GM19240 (cell line): ENCODE results near the gene DDX43.
A peak's percentile ranks its signal among the peaks of the same experiment; 100 is the strongest.
"Not testable (repeated sequence)": the region's sequence is repeated elsewhere in the genome, so short reads cannot be mapped to it uniquely, and the experiment has no call there.

Source experiments
- DNase-seq: peaks from one replicate; pipeline ENCODE4 v3.0.0; 2011; ENCODE audit warnings: low spot score; ENCODE audit not compliant: insufficient read length

Gene DDX43

GRCh38 chr6:73388800-73389512 is 5.7 kb upstream of the DDX43 start:
- DNase-seq: peak; percentile 60

GRCh38 chr6:73389854-73390253 is 4.8 kb upstream of the DDX43 start:
- DNase-seq: no peak

GRCh38 chr6:73391675-73392074 is 3.0 kb upstream of the DDX43 start:
- no peak for DNase-seq

- DNase-seq: not testable (repeated sequence)
Measured at GRCh38 chr6:73392188-73392587, 2.4 kb upstream of the DDX43 start.

GRCh38 chr6:73393278-73393677 is 1.4 kb upstream of the DDX43 start:
- no peak for DNase-seq

GRCh38 chr6:73395875-73396274 is 1.2 kb downstream of the DDX43 start:
- DNase-seq: no peak

GRCh38 chr6:73400656-73401055 is 6.0 kb downstream of the DDX43 start:
- no peak for DNase-seq

GRCh38 chr6:73409395-73409794 is 14.8 kb downstream of the DDX43 start:
- DNase-seq: no peak

- no peak for DNase-seq
Measured at GRCh38 chr6:73413102-73413501, 18.5 kb downstream of the DDX43 start.

- DNase-seq: no peak
Measured at GRCh38 chr6:73418081-73418741, 23.6 kb downstream of the DDX43 start.

GRCh38 chr6:73421534-73421933 is 26.9 kb downstream of the DDX43 start:
- no peak for DNase-seq

- DNase-seq: no peak
Measured at GRCh38 chr6:73435236-73435635, 40.6 kb downstream of the DDX43 start.

GRCh38 chr6:73443555-73443954 is 48.9 kb downstream of the DDX43 start:
- DNase-seq: no peak

GRCh38 chr6:73451223-73452106 is 56.8 kb downstream of the DDX43 start:
- no peak for DNase-seq

- DNase-seq: no peak
Measured at GRCh38 chr6:73452107-73452461, 57.5 kb downstream of the DDX43 start, which contains the start of gene CGAS. CGAS (minus strand) TSS chr6:73452297; CDS start chr6:73452181, 116 bp downstream.

GRCh38 chr6:73455865-73456629 is 61.4 kb downstream of the DDX43 start:
- DNase-seq: no peak

GRCh38 chr6:73459474-73459873 is 64.8 kb downstream of the DDX43 start:
- DNase-seq: not testable (repeated sequence)

GRCh38 chr6:73460056-73460455 is 65.4 kb downstream of the DDX43 start:
- no peak for DNase-seq

- DNase-seq: peak; percentile 44
Measured at GRCh38 chr6:73461537-73462350, 67.1 kb downstream of the DDX43 start, which contains the start of gene MTO1. MTO1 (plus strand) TSS chr6:73461737; CDS start chr6:73461855, 118 bp downstream.
